Osteoblast (primary cell): ENCODE results near the gene TMEM270. TPM values are rescaled to one million over a fixed set of nuclear protein-coding genes. Genes with fewer than 3 reads are reported as not detected.
A peak's percentile ranks its signal among the peaks of the same experiment; 100 is the strongest.

ENCODE experiments used
- DNase-seq: peaks from one replicate; pipeline ENCODE4 v3.0.0; 2011; ENCODE audit warnings: low spot score, mixed read lengths; ENCODE audit not compliant: insufficient read length; ENCODE audit errors: missing footprints
- H2AFZ ChIP-seq: 2 replicates; pipeline ENCODE4 v1.6.0; 2011; ENCODE audit warnings: mild to moderate bottlenecking, low read length
- H3K27ac ChIP-seq: 2 replicates; pipeline ENCODE4 v1.5.1; 2011; ENCODE audit warnings: mild to moderate bottlenecking, low read depth, low read length, moderate library complexity
- H3K27me3 ChIP-seq: 2 replicates; pipeline ENCODE4 v1.6.0; 2012; ENCODE audit warnings: mild to moderate bottlenecking, control low read depth, inconsistent platforms, low read length, moderate library complexity; ENCODE audit not compliant: insufficient read depth
- H3K36me3 ChIP-seq: 2 replicates; pipeline ENCODE4 v1.5.1; 2011; ENCODE audit warnings: mild to moderate bottlenecking, low read length, control low read depth, moderate library complexity; ENCODE audit not compliant: insufficient read depth
- H3K4me1 ChIP-seq: 2 replicates; pipeline ENCODE4 v1.5.1; 2011; ENCODE audit warnings: mild to moderate bottlenecking, low read length, control low read depth, moderate library complexity; ENCODE audit not compliant: insufficient read depth
- H3K4me2 ChIP-seq: 2 replicates; pipeline ENCODE4 v1.6.0; 2011; ENCODE audit warnings: mild to moderate bottlenecking, low read length; ENCODE audit not compliant: insufficient read depth
- H3K4me3 ChIP-seq: fragments of 200-600 bp; sonication (generic); 3 replicates; pipeline ENCODE4 v1.5.1; 2012; ENCODE audit warnings: mild to moderate bottlenecking, low read length, inconsistent platforms; ENCODE audit not compliant: insufficient read depth
- H3K79me2 ChIP-seq: 2 replicates; pipeline ENCODE4 v1.6.0; 2012; ENCODE audit warnings: mild to moderate bottlenecking, low read length, control low read depth, inconsistent platforms; ENCODE audit not compliant: insufficient read depth
- H3K9me3 ChIP-seq: 2 replicates; pipeline ENCODE4 v1.5.1; 2011; ENCODE audit warnings: low read depth, low read length, control low read depth
- H4K20me1 ChIP-seq: 2 replicates; pipeline ENCODE4 v1.6.0; 2012; ENCODE audit warnings: mild to moderate bottlenecking, low read length, control low read depth; ENCODE audit not compliant: insufficient read depth
- total RNA-seq: library from RNA; depleted of rRNA; stranded (reverse); fragments of >200 nt; gene quantifications from 2 replicates; pipeline ENCODE4 v1.2.3, GENCODE V29; 2012
- TF ChIP-seq, protein P1 (sequence below): IDR thresholded peaks from 2 replicates; pipeline ENCODE4 v1.5.1; 2011; ENCODE audit warnings: mild to moderate bottlenecking, low read depth, low read length, moderate library complexity; ENCODE audit errors: extremely low read depth

TMEM270 gene
- total RNA-seq, 1 donor = not detected

GRCh38 chr7:73828107-73828803 lies 32.7 kb upstream of the TMEM270 start:
- H3K4me1 ChIP-seq = peaks cover 7% of the 10 kb centered on the region
- no peak overlapping the region for H2AFZ ChIP-seq
- TF ChIP-seq, protein P1, sequence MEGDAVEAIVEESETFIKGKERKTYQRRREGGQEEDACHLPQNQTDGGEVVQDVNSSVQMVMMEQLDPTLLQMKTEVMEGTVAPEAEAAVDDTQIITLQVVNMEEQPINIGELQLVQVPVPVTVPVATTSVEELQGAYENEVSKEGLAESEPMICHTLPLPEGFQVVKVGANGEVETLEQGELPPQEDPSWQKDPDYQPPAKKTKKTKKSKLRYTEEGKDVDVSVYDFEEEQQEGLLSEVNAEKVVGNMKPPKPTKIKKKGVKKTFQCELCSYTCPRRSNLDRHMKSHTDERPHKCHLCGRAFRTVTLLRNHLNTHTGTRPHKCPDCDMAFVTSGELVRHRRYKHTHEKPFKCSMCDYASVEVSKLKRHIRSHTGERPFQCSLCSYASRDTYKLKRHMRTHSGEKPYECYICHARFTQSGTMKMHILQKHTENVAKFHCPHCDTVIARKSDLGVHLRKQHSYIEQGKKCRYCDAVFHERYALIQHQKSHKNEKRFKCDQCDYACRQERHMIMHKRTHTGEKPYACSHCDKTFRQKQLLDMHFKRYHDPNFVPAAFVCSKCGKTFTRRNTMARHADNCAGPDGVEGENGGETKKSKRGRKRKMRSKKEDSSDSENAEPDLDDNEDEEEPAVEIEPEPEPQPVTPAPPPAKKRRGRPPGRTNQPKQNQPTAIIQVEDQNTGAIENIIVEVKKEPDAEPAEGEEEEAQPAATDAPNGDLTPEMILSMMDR = no peak
- peak overlapping the region; percentile 58 for H3K4me2 ChIP-seq
- H3K4me3 ChIP-seq = no peak overlapping the region
- no peak overlapping the region for H3K27ac ChIP-seq
- H4K20me1 ChIP-seq = no peaks in the 10 kb centered on the region
- H3K9me3 ChIP-seq = no peaks in the 10 kb centered on the region
- peak; percentile 97 for DNase-seq
- no peaks in the 10 kb centered on the region for H3K27me3 ChIP-seq
- no peaks in the 10 kb centered on the region for H3K36me3 ChIP-seq
- H3K79me2 ChIP-seq = no peaks in the 10 kb centered on the region

DNA sequence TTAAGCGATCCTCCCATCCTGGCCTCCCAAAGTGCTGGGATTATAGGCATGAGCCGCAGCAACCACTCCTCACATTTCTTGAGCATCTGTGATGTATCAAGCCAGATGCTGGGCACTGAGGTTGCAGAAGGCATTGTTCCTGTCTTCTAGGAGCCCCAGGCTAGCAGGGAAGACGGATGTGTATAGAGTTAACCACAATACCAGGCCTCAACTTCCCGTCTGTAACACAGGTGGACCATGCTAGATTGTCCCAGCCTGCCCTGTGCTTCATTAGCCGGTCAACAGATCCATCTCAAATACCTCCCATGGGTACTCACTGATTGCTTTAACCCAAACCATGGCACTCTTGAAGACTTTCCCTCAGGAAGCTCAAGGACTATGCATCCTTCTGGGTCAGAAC lies 32.0 kb upstream of the TMEM270 start:
- H3K4me3 ChIP-seq = no peak overlapping the region
- no peaks in the 10 kb centered on the region for H4K20me1 ChIP-seq
- no peak for DNase-seq
- H2AFZ ChIP-seq = no peak overlapping the region
- H3K27ac ChIP-seq = no peak overlapping the region
- no peaks in the 10 kb centered on the region for H3K36me3 ChIP-seq
- TF ChIP-seq, protein P1 = no peak
- peaks cover 5% of the 10 kb centered on the region for H3K4me1 ChIP-seq
- no peaks in the 10 kb centered on the region for H3K79me2 ChIP-seq
- H3K4me2 ChIP-seq = no peak overlapping the region
- H3K27me3 ChIP-seq = no peaks in the 10 kb centered on the region
- no peaks in the 10 kb centered on the region for H3K9me3 ChIP-seq

DNA sequence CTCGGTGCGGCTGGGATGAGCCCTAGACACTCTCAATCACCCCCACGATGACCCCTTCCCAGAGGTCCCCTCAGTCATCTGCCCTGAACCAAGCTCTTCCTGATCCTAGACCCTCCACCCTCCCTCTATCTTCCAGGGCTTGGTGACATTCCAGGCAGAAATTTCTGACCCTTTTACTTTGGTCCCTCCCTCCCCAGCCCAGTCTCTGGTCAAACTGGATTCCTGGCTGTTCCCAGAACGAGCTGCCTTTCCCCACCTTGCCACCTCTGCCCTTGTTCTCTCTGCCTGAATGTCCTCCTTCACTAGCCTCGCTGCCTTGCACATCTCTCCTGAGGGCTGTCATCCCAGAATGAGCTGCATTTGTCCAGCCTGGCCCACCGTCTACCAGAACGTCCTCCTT lies 31.5 kb upstream of the TMEM270 start:
- TF ChIP-seq, protein P1 = no peak
- Histone ChIP-seq H3K9me3 (no peaks in the 10 kb centered on the region), H3K4me2 (no peak overlapping the region), H2AFZ (no peak overlapping the region), H3K27ac (no peak overlapping the region), H4K20me1 (no peaks in the 10 kb centered on the region), H3K4me1 (peaks cover 5% of the 10 kb centered on the region), H3K27me3 (no peaks in the 10 kb centered on the region), H3K79me2 (no peaks in the 10 kb centered on the region), H3K4me3 (no peak overlapping the region), H3K36me3 (no peaks in the 10 kb centered on the region)
- DNase-seq = peak; percentile 29

GRCh38 chr7:73829921-73830680 lies 30.9 kb upstream of the TMEM270 start:
- H3K4me2 ChIP-seq = no peak overlapping the region
- no peak overlapping the region for H2AFZ ChIP-seq
- H3K79me2 ChIP-seq = no peaks in the 10 kb centered on the region
- H3K4me3 ChIP-seq = no peak overlapping the region
- peak; percentile 72 for DNase-seq
- TF ChIP-seq, protein P1 = no peak
- no peaks in the 10 kb centered on the region for H3K9me3 ChIP-seq
- no peaks in the 10 kb centered on the region for H4K20me1 ChIP-seq
- H3K27me3 ChIP-seq = no peaks in the 10 kb centered on the region
- H3K27ac ChIP-seq = no peak overlapping the region
- H3K4me1 ChIP-seq = peaks cover 5% of the 10 kb centered on the region
- H3K36me3 ChIP-seq = no peaks in the 10 kb centered on the region
